Keratinocyte (primary cell): Measurements from ENCODE around the gene CNDP2. TPM values are rescaled to one million over a fixed set of nuclear protein-coding genes. Genes with fewer than 3 reads are reported as not detected.
A peak's percentile ranks its signal among the peaks of the same experiment; 100 is the strongest.

Source experiments
- DNase-seq: peaks from one replicate; pipeline ENCODE4 v3.0.0-alpha.2; 2011; ENCODE audit warnings: low read depth, missing footprints, low spot score
- FAIRE-seq: peaks from 2 replicates; lab custom pipeline; 2011; peaks lifted over from hg19 to GRCh38; lab: Jason Lieb, UNC
- H2AFZ ChIP-seq: 2 replicates; pipeline ENCODE4 v1.6.0; 2012; ENCODE audit warnings: low read length, control low read depth, inconsistent platforms; ENCODE audit not compliant: control insufficient read depth
- H3K27ac ChIP-seq: 2 replicates; pipeline ENCODE4 v1.5.1; 2011; ENCODE audit warnings: low read length; ENCODE audit not compliant: control insufficient read depth, insufficient read depth
- H3K27me3 ChIP-seq: 3 replicates; pipeline ENCODE4 v1.6.0; 2011; ENCODE audit warnings: low read length; ENCODE audit not compliant: control insufficient read depth, insufficient read depth; ENCODE audit errors: extremely low read depth
- H3K36me3 ChIP-seq, 2 experiments: 2 replicates in 1 of 2; 3 replicates in 1 of 2; pipeline ENCODE4 v1.5.1; 2011; ENCODE audit warnings: low read length in 2 of 2, mild to moderate bottlenecking in 1 of 2; ENCODE audit not compliant: control insufficient read depth in 2 of 2, insufficient read depth in 2 of 2; ENCODE audit errors: extremely low read depth in 1 of 2
- H3K4me1 ChIP-seq: 3 replicates; pipeline ENCODE4 v1.5.1; 2011; ENCODE audit warnings: low read length; ENCODE audit not compliant: control insufficient read depth, insufficient read depth; ENCODE audit errors: extremely low read depth
- H3K4me2 ChIP-seq: 3 replicates; pipeline ENCODE4 v1.6.0; 2011; ENCODE audit warnings: low read depth, low read length; ENCODE audit not compliant: control insufficient read depth, insufficient read depth; ENCODE audit errors: extremely low read depth
- H3K4me3 ChIP-seq, 3 experiments: fragments of 200-600 bp in 1 of 3; sonication (generic) in 1 of 3; 2 replicates in 2 of 3; 3 replicates in 1 of 3; pipeline ENCODE4 v1.5.1; 2011 to 2016; ENCODE audit warnings: low read length in 3 of 3, mild to moderate bottlenecking in 3 of 3, control low read depth in 2 of 3, inconsistent platforms in 1 of 3, low read depth in 1 of 3, mixed read lengths in 1 of 3, mixed run types in 1 of 3, moderate library complexity in 1 of 3; ENCODE audit not compliant: control insufficient read depth in 2 of 3, insufficient read depth in 2 of 3; ENCODE audit errors: extremely low read depth in 1 of 3
- H3K79me2 ChIP-seq: 2 replicates; pipeline ENCODE4 v1.6.0; 2012; ENCODE audit warnings: low read length; ENCODE audit not compliant: control insufficient read depth, insufficient read depth
- H3K9ac ChIP-seq: 3 replicates; pipeline ENCODE4 v1.6.0; 2011; ENCODE audit warnings: low read length; ENCODE audit not compliant: control insufficient read depth, insufficient read depth; ENCODE audit errors: extremely low read depth
- H3K9me1 ChIP-seq: 3 replicates; pipeline ENCODE4 v1.6.0; 2011; ENCODE audit warnings: low read length; ENCODE audit not compliant: control insufficient read depth, insufficient read depth; ENCODE audit errors: extremely low read depth
- H3K9me3 ChIP-seq: 2 replicates; pipeline ENCODE4 v1.5.1; 2012; ENCODE audit warnings: low read depth, low read length; ENCODE audit not compliant: control insufficient read depth
- H4K20me1 ChIP-seq: 3 replicates; pipeline ENCODE4 v1.6.0; 2011; ENCODE audit warnings: low read length; ENCODE audit not compliant: control insufficient read depth, insufficient read depth; ENCODE audit errors: extremely low read depth
- CTCF ChIP-seq, 3 experiments: IDR thresholded peaks in 1 of 3; conservative IDR thresholded peaks in 1 of 3; optimal IDR thresholded peaks in 1 of 3; 2 replicates in 2 of 3; 3 replicates in 1 of 3; pipeline versions ENCODE3 to v1.5.1; 2011; ENCODE audit warnings: low read length in 3 of 3, mild to moderate bottlenecking in 3 of 3, moderate library complexity in 2 of 3, control low read depth in 1 of 3, inconsistent platforms in 1 of 3; ENCODE audit not compliant: insufficient read depth in 2 of 3; ENCODE audit errors: extremely low read depth in 1 of 3
- EZH2 ChIP-seq: IDR thresholded peaks from one replicate; pipeline ENCODE4 v1.6.1; 2012; ENCODE audit warnings: inconsistent platforms, mild to moderate bottlenecking, low read length, moderate library complexity
- dilution Hi-C: fragments of 300-500 bp; cut with MboI; formaldehyde crosslinking; loops from one replicate; pipeline ENCODE4 v1.7.0; 2020; ENCODE audit warnings: low sequenced_read_pairs; ENCODE audit not compliant: extremely low pct_ligation_motif_present
- polyA minus RNA-seq, 3 experiments: library from RNA; depleted of rRNA, polyadenylated mRNA; stranded (reverse); fragments of >200 nt; gene quantifications; 1 replicate in 1 of 3; 2 replicates in 1 of 3; 3 replicates in 1 of 3; pipeline ENCODE4 v1.2.3, GENCODE V29; 2011
- polyA plus RNA-seq, 5 experiments: library from polyadenylated mRNA; depleted of rRNA in 3 of 5; stranded (reverse) in 3 of 5; stranded (forward) in 1 of 5; unstranded in 1 of 5; fragments of >200 nt; gene quantifications; 1 replicate in 1 of 5; 2 replicates in 3 of 5; 3 replicates in 1 of 5; pipeline versions ENCODE4 v1.2.1 to v1.2.3, GENCODE V29; 2011 to 2012; ENCODE audit warnings: missing spikeins in 2 of 5, low read depth in 1 of 5, low replicate concordance in 1 of 5

The CNDP2 gene
- polyA plus RNA-seq (126 to 156 TPM (median 134 TPM) in 3 replicates), polyA minus RNA-seq (103 to 182 TPM (median 124 TPM) in 3 replicates)
- polyA plus RNA-seq (2011; ENCODE audit: low read depth), result 110 TPM
- 121 and 149 TPM in 2 replicates for polyA plus RNA-seq (2011; cell fraction: cytosol; rRNA removed)
- 213 and 222 TPM in 2 replicates for polyA plus RNA-seq (2011; cell fraction: nucleus; rRNA removed)
- polyA plus RNA-seq (2012; ENCODE audit: low replicate concordance), result 122 and 150 TPM in 2 replicates
- polyA minus RNA-seq (2011; cell fraction: cytosol; rRNA and poly(A)+ RNA removed), result 152 TPM
- 78.6 and 121 TPM in 2 replicates for polyA minus RNA-seq (2011; cell fraction: nucleus; rRNA and poly(A)+ RNA removed)

- Histone ChIP-seq H3K27ac (peak within 1 kb of the TSS; percentile 84), H3K27me3 (no peaks in the 10 kb centered on the region), H3K9ac (peak within 1 kb of the TSS; percentile 90), H3K4me1 (peaks cover 25% of the 10 kb centered on the region), H3K9me3 (no peaks in the 10 kb centered on the region), H4K20me1 (no peaks in the 10 kb centered on the region), H3K79me2 (peaks cover 41% of the 10 kb centered on the region), H2AFZ (peak within 1 kb of the TSS; percentile 98), H3K4me3 (peak within 1 kb of the TSS; percentile 89 to 90 (median 89)), H3K36me3 (no peaks in the 10 kb centered on the region), H3K9me1 (no peaks in the 10 kb centered on the region), H3K4me2 (peak within 1 kb of the TSS; percentile 89)
- peak; percentile 85 for DNase-seq
- dilution Hi-C loops, result no loop called here
- FAIRE-seq, result peak; percentile 59
- TF ChIP-seq EZH2 (no peak), CTCF (optimal IDR thresholded peaks at IDR 0.05 in 1 of 3, IDR thresholded peaks at IDR 0.05 in 1 of 3, conservative IDR thresholded peaks at IDR 0.05 in 1 of 3; ENCODE audit: extremely low read depth in 1 of 3, insufficient read depth in 2 of 3, low read length in 3 of 3) (no peak)
Observed at GRCh38 chr18:74495581-74496507, at the start of gene CNDP2. CNDP2 (plus strand) TSS chr18:74496363; CDS start chr18:74499974, 3,611 bp downstream.

- TF ChIP-seq EZH2 (no peak), CTCF (optimal IDR thresholded peaks at IDR 0.05 in 1 of 3, IDR thresholded peaks at IDR 0.05 in 1 of 3, conservative IDR thresholded peaks at IDR 0.05 in 1 of 3; ENCODE audit: extremely low read depth in 1 of 3, insufficient read depth in 2 of 3, low read length in 3 of 3) (no peak)
- Histone ChIP-seq H3K4me1 (no peaks in the 10 kb centered on the region), H3K36me3 (no peaks in the 10 kb centered on the region), H3K79me2 (no peaks in the 10 kb centered on the region), H3K4me3 (no peak overlapping the region), H2AFZ (no peak overlapping the region), H3K4me2 (no peak overlapping the region), H3K27me3 (peaks cover 2% of the 10 kb centered on the region), H3K27ac (no peak overlapping the region), H3K9me1 (no peaks in the 10 kb centered on the region), H4K20me1 (no peaks in the 10 kb centered on the region), H3K9ac (no peak overlapping the region), H3K9me3 (no peaks in the 10 kb centered on the region)
- DNase-seq, result no peak
- dilution Hi-C loops, result no loop called here
- no peak for FAIRE-seq
Observed at GRCh38 chr18:74446631-74447403, 49.3 kb upstream of the CNDP2 start.
